Tibial artery (tissue), 4 donors: ENCODE results near the gene IVNS1ABP.

Experiments used
- DNase-seq, 2 donors: peaks; one replicate each; pipeline ENCODE4 v3.0.0-alpha.2; 2019
- H3K27ac ChIP-seq, 2 donors: fragments of 200-600 bp; sonication (generic) in 1 of 2; 1 replicate in 1 of 2; 2 replicates in 1 of 2; pipeline ENCODE4 v1.5.1; 2018 to 2019; ENCODE audit warnings: mild to moderate bottlenecking in 1 of 2
- H3K27me3 ChIP-seq, 2 donors: fragments of 200-600 bp; sonication (generic) in 1 of 2; one replicate each; pipeline versions ENCODE4 v1.5.1 to v1.6.0; 2016 to 2019
- H3K36me3 ChIP-seq, 3 donors: fragments of 200-600 bp; sonication (generic) in 2 of 3; one replicate each; pipeline ENCODE4 v1.5.1; 2016 to 2019; ENCODE audit warnings: mild to moderate bottlenecking in 2 of 3
- H3K4me1 ChIP-seq, 4 donors: fragments of 200-600 bp; sonication (generic) in 2 of 4; 1 replicate in 3 of 4; 2 replicates in 1 of 4; pipeline ENCODE4 v1.5.1; 2016 to 2019
- H3K4me3 ChIP-seq, 2 donors: fragments of 200-600 bp; sonication (generic) in 1 of 2; 1 replicate in 1 of 2; 2 replicates in 1 of 2; pipeline ENCODE4 v1.5.1; 2018 to 2019; ENCODE audit warnings: mild to moderate bottlenecking in 2 of 2
- H3K9me3 ChIP-seq, 3 donors: fragments of 200-600 bp; sonication (generic) in 1 of 3; one replicate each; pipeline ENCODE4 v1.5.1; 2016 to 2019
- CTCF ChIP-seq, 2 experiments: fragments of 200-600 bp in 1 of 2; fragments of 450-650 bp in 1 of 2; IDR thresholded peaks; one replicate each; pipeline ENCODE4 v1.5.1; 2017 to 2019; ENCODE audit warnings: antibody characterized with exemption in 2 of 2, mild to moderate bottlenecking in 1 of 2, moderate library complexity in 1 of 2
- intact Hi-C: fragments of 100-400 bp; cut with DNase I; formaldehyde crosslinking; loops from one replicate; pipeline ENCODE4 v1.15.0; 2023; ENCODE audit warnings: low total_unique reads

Gene IVNS1ABP

GRCh38 chr1:185348985-185349384, 31.9 kb upstream of the IVNS1ABP start:
- Histone ChIP-seq H3K9me3 (no peaks in the 10 kb centered on the region), H3K4me3 (no peak overlapping the region), H3K27me3 (no peaks in the 10 kb centered on the region), H3K4me1 (peaks cover 0 to 2% (median 0%) of the 10 kb centered on the region in 4 donors), H3K27ac (no peak overlapping the region), H3K36me3 (no peaks in the 10 kb centered on the region)
- intact Hi-C loops, result no loop called here
- TF ChIP-seq CTCF (IDR thresholded peaks at IDR 0.05), result no peak
- no peak for DNase-seq

- Histone ChIP-seq H3K9me3 (no peaks in the 10 kb centered on the region), H3K4me1 (peaks cover 0 to 2% (median 0%) of the 10 kb centered on the region in 4 donors), H3K27ac (no peak overlapping the region), H3K27me3 (no peaks in the 10 kb centered on the region), H3K4me3 (no peak overlapping the region), H3K36me3 (no peaks in the 10 kb centered on the region)
- TF ChIP-seq CTCF (IDR thresholded peaks at IDR 0.05), result no peak
- intact Hi-C loops, result no loop called here
- no peak for DNase-seq
Measured at GRCh38 chr1:185348296-185348695, 31.3 kb upstream of the IVNS1ABP start.

GRCh38 chr1:185345913-185346720, 29.1 kb upstream of the IVNS1ABP start:
- TF ChIP-seq CTCF (IDR thresholded peaks at IDR 0.05), result no peak
- no peaks in the 10 kb centered on the region for H3K36me3 ChIP-seq
- H3K27ac ChIP-seq, result no peak overlapping the region
- H3K27me3 ChIP-seq, result no peaks in the 10 kb centered on the region
- H3K4me3 ChIP-seq, result no peak overlapping the region
- H3K9me3 ChIP-seq, result no peaks in the 10 kb centered on the region
- H3K4me1 ChIP-seq, result no peaks in the 10 kb centered on the region
- intact Hi-C loops, result no loop called here
- DNase-seq, result no peak

GRCh38 chr1:185343306-185343705, 26.3 kb upstream of the IVNS1ABP start:
- Histone ChIP-seq H3K9me3 (no peaks in the 10 kb centered on the region), H3K27me3 (no peaks in the 10 kb centered on the region), H3K36me3 (no peaks in the 10 kb centered on the region), H3K27ac (no peak overlapping the region), H3K4me3 (no peak overlapping the region), H3K4me1 (no peaks in the 10 kb centered on the region)
- no peak for DNase-seq
- TF ChIP-seq CTCF (IDR thresholded peaks at IDR 0.05), result no peak
- intact Hi-C loops, result no loop called here

- Histone ChIP-seq H3K4me1 (no peaks in the 10 kb centered on the region), H3K4me3 (no peak overlapping the region), H3K9me3 (no peaks in the 10 kb centered on the region), H3K27me3 (no peaks in the 10 kb centered on the region), H3K27ac (no peak overlapping the region), H3K36me3 (no peaks in the 10 kb centered on the region)
- intact Hi-C loops, result no loop called here
- no peak for TF ChIP-seq CTCF (IDR thresholded peaks at IDR 0.05)
- no peak for DNase-seq
Measured at GRCh38 chr1:185342672-185343259, 25.7 kb upstream of the IVNS1ABP start.
